ENCODE results near the gene XYLT2.

DNA sequence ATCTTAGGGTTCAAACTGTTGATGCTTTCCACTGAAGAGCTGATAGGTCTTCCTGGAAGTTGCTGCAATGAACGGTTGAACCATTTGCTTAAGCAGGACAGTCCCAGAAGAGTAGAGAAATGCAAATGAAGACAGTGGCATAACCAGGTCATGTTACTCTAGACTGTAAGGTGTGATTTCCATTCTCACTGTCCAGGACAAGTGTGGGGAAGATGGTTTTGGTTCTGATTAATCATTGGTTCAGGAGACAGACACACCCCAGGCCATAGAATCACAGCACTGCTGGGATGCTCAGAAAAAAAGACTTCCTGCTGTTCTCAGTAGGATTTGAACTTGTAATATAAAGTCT is 34.8 kb upstream of the XYLT2 start:
- TF ChIP-seq, protein P1, sequence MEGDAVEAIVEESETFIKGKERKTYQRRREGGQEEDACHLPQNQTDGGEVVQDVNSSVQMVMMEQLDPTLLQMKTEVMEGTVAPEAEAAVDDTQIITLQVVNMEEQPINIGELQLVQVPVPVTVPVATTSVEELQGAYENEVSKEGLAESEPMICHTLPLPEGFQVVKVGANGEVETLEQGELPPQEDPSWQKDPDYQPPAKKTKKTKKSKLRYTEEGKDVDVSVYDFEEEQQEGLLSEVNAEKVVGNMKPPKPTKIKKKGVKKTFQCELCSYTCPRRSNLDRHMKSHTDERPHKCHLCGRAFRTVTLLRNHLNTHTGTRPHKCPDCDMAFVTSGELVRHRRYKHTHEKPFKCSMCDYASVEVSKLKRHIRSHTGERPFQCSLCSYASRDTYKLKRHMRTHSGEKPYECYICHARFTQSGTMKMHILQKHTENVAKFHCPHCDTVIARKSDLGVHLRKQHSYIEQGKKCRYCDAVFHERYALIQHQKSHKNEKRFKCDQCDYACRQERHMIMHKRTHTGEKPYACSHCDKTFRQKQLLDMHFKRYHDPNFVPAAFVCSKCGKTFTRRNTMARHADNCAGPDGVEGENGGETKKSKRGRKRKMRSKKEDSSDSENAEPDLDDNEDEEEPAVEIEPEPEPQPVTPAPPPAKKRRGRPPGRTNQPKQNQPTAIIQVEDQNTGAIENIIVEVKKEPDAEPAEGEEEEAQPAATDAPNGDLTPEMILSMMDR (IDR thresholded peaks at IDR 0.05) = no peak
- no peak for TF ChIP-seq POLR2A (IDR thresholded peaks at IDR 0.05)
- no peak for TF ChIP-seq EP300 (IDR thresholded peaks at IDR 0.05)

Data from tibial nerve (tissue), 4 donors.